Myometrial cell (primary cell): ENCODE measurements around the gene MNX1. TPM values are rescaled to one million over a fixed set of nuclear protein-coding genes. Genes with fewer than 3 reads are reported as not detected.

Source experiments
- total RNA-seq: library from RNA; depleted of rRNA; stranded (reverse); fragments of >200 nt; gene quantifications from 2 replicates; pipeline ENCODE4 v1.2.3, GENCODE V29; 2015

Gene MNX1
- not detected in 2 replicates for total RNA-seq

GRCh38 chr7:157010588-157011332 lies at the start of gene MNX1:
TSS of gene MNX1 (minus strand) at chr7:157010663. CDS start at chr7:157010350, 313 bp downstream.

Other genes starting within 250 kb of the MNX1 start
- 22.8 and 34.6 TPM in 2 replicates for gene LMBR1, start 117.5 kb downstream of the MNX1 start, total RNA-seq
- 4.9 and 9.4 TPM in 2 replicates for gene NOM1, start 61.0 kb downstream of the MNX1 start, total RNA-seq
- gene UBE3C, start 128.3 kb upstream of the MNX1 start, total RNA-seq: 69.5 and 75.3 TPM in 2 replicates